HG03103 (cell line): ENCODE data around the gene TMEM156.
"Not testable (repeated sequence)": the region's sequence is repeated elsewhere in the genome, so short reads cannot be mapped to it uniquely, and the experiment has no call there.

Source experiments
- ATAC-seq: cut with Tn5 transposase; IDR thresholded peaks from one replicate; pipeline ENCODE4 v1.9.1; 2021; ENCODE audit warnings: low read depth; ENCODE audit not compliant: unreplicated experiment

The TMEM156 gene

DNA sequence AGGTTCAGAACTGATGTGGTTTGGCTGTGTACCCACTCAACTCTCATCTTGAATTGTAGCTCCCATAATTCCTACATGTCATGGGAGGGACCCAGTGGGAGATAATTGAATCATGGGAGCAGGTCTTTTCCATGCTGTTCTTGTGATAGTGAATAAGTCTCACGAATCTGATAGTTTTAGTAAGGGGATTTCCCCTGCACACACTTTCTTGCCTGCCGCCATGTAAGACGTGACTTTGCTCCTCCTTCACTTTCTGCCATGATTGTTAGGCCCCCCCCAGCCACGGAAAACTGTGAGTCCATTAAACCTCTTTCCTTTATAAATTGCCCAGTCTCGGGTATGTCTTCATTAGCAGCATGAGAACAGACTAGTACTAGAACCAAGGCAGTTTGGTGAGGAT is 73.0 kb downstream of the TMEM156 start:
- not testable (repeated sequence) for ATAC-seq

DNA sequence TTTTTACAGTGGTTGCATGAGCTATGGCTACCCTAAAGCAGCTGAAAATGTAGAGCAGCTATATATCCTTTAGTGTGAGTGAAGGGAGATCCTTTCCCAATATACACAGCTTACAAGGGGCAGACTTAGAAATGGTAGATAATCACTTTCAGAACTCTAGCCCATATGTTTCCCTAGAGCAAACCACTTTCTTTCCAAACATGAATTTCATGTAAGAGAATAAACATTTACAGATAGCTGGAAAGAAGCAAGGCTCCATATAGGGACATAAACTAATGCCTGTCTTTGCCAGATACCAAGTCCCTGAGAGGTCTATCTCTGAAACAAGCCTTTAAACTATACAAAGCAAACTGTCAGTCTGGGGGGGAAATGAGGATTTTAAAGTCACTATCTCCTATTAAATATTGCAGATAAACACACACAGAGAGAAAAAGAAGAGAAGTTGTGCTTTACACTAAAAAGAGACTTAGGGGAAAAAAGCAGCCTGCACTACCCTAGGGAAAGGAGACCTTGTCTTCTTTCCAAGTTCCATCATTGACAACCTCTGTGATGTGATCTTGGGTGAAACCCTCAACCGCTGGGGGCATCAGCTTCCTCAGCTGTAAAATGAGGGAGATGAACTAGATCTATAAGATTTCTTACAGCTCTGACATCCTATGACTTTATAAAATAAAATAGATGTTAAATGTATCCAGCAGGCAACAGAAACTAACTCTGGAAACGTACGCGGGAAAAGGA is 73.6 kb downstream of the TMEM156 start:
- ATAC-seq, result no peak

DNA sequence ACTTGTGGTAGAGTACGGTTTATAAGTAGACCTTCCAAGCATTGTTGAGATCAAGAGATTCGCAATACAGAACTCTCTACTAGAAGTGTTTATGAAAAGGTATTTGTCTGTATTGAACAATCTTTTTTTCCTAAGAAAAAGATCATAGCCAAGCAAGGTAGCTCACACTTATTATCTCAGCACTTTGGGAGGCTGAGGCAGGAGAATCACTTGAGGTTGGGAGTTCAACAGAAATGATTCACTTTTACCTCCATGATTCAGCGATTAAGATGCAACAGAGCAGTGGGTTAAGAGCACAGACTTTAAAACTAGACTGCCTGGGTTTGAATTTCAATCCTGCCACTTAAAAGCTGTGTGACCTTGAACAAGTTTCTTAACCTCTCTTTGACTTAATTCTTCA is 74.3 kb downstream of the TMEM156 start:
- no peak for ATAC-seq

GRCh38 chr4:38957261-38957815 is 74.9 kb downstream of the TMEM156 start:
- ATAC-seq, result no peak

DNA sequence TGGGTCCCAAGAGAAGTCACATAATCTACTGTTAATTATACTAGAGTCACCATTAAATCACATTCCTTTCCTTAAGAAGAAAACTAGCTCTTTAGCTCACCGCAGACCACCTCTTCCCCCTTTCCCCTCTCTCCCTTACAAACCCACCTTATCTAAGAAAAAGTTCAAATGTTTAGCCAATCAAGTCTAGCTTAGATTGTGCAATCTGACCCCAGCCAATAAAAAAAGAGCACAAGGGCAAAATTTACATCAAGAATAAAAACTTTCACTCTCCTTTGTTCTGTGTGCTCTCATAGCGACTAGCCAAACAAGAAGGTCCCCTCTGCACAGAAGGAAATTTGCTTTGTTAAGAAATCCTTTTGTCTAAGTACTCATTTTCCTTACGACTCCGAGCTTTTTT is 76.3 kb downstream of the TMEM156 start:
- ATAC-seq, result no peak

DNA sequence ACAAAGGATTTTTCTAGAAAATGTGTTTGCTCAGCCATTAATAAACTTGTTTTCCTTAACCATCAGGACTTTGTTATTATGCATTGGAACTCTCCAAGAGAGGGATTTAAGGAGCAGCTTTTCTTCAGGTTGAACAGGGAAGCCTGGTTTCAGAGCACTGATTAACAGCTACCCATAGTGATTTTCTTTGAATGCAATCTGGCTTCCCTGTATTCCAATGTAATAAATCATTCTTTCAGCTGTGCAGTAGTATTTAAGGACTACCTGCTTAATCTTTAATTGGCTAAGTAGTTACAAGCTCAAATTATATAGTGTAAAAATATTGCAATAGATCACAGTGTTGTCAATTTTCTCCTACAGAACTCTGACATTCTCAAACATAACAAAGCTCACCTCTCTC is 77.5 kb downstream of the TMEM156 start:
- ATAC-seq, result no peak

- no peak for ATAC-seq
Observed at GRCh38 chr4:38952017-38952416, 80.2 kb downstream of the TMEM156 start.

GRCh38 chr4:38951598-38951997 is 80.6 kb downstream of the TMEM156 start:
- no peak for ATAC-seq

- no peak for ATAC-seq
Observed at GRCh38 chr4:38950734-38951133, 81.5 kb downstream of the TMEM156 start.

DNA sequence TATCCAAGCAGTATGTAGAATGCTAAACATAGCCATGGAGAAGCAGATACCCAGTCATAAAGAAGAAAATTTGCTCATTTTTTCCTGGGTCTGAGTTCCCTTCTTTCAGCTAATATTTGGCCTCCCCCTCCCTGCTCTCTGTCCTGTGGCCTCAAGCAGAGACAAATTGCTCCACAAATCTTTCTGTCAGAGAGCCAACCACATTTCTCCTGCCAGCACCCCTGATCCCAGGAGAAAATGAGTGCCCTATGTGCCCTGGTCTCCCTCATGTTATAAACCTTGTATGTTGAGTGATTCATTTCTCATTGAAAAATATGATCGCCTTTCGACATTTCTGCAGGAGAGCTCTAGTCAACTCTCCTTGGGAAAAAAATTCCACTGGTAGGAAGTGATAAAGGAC is 82.0 kb downstream of the TMEM156 start:
- ATAC-seq, result no peak

- no peak for ATAC-seq
Observed at GRCh38 chr4:38949411-38950051, 82.7 kb downstream of the TMEM156 start.

GRCh38 chr4:38948551-38948950 is 83.7 kb downstream of the TMEM156 start:
- ATAC-seq, result no peak

GRCh38 chr4:38946919-38947318 is 85.3 kb downstream of the TMEM156 start:
- ATAC-seq, result no peak

DNA sequence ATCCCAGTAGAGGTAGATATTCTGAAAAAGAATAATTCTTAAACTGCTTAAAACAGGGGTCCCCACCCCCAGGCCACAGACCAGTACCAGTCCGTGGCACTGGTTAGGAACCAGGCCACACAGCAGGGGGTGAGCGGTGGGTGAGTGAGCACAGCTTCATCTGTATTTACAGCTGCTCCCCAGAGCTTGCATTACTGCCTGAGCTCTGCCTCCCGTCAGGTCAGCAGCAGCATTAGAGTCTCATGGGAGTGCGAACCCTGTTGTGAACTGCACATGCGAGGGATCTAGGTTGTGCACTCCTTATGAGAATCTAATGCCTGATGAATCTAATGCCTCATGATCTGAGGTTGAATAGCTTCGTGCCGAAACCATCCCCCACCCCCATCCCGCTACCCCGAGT is 87.8 kb downstream of the TMEM156 start:
- ATAC-seq, result no peak

DNA sequence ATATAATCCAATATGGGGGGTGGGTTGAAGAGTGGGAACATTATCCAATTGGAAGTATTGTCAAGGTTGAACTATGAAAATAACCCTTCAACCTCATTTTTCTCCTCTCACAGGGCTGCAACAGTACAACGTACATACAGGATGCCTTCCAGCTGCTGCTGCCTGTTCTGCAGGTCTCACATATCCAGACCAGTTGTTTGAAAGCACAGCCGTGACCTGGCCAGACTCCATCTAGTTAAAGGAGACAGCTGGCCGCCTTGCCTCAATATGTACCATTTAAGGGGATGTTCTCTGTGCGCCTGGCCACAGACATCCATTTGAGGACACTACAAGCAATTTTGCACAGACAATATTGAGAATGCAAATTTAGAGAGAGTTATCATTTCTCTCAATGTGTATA is 88.9 kb downstream of the TMEM156 start:
- no peak for ATAC-seq

DNA sequence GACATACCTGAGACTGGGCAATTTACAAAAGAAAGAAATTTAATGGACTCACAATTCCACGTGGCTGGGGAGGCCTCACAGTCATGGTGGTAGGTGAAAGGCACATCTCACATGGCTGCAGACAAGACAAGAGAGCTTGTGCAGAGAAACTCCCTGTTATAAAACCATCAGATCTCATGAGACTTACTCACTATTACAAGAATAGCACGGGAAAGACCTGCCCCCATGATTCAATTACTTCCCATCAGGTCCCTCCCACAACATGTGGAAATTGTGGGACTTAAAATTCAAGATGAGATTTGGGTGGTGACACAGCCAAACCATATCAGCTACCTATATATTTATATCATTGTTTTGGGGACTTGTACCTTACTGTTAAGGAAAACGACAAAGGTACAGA is 90.3 kb downstream of the TMEM156 start:
- ATAC-seq, result not testable (repeated sequence)

DNA sequence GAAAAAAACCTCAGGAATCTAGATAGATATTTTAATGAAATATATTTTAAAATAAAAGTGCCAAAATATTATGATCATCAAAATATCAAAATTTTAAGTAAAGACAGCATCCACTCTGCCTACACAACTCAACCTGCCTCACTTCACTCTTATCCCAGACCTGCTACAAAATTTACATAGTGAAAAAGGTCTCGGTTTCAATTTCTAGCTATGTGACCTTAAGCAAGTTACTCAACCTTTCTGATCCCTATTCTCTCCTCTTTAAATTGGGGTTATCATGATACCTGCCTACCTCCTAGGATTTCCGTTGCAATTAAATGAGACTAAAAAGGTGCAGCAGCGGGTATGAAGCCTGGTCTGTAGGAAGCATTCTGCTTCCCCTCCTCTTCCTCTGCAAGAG is 91.7 kb downstream of the TMEM156 start:
- ATAC-seq, result no peak

GRCh38 chr4:38939165-38939564 is 93.0 kb downstream of the TMEM156 start:
- peak; percentile 88 for ATAC-seq

DNA sequence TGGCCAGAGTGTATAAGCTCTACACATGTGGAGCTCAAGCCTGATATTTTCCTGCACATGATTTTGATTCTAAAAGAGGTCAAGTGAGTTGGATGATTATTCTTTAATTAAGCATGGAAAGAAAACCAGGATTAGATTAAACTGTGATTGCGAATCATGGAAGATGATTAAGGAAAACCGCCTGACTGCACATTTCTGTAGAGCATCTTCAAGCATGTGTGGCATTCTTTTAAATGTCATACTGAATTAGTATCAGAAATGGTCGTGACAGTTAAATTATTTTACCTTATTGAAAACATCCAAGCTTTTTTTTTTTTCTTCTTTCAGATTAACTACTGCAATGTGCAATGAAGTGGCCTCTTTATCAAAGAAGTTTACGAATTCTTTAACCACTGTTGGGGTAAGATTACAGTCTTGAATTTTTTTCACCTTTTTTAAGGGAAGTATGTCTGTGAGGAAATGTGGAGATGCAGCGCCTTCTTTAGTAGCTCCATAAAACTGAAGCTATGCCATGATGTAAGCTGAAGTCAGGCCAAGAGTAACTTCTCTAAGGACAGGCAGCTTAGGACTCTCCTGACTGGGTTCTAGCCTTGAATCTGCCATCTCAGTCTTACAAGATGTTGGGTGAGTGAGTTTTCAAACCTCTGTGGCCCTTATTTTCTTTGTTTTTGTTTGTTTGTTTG is 96.7 kb downstream of the TMEM156 start:
- ATAC-seq, result no peak

DNA sequence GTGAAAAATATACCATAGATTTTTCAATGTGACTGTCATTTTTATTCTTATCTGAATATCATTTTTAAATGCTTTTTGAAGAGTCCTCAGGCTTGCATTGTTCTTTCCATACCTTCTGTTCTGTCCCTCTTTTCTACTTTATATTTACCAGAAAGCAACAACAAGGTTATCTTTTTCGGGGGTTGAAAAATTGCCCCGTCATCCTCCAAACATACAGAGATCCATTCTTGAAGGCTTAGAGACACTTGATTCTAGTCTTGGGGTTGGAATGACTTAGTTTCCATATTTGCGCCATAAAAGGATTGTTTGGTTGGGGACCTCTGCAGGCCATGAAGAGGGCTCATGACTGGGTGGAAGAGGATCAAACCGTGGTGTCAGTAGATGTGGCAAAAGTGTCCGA is 101.1 kb downstream of the TMEM156 start:
- no peak for ATAC-seq

- ATAC-seq, result no peak
Observed at GRCh38 chr4:38930707-38931106, 101.5 kb downstream of the TMEM156 start.

DNA sequence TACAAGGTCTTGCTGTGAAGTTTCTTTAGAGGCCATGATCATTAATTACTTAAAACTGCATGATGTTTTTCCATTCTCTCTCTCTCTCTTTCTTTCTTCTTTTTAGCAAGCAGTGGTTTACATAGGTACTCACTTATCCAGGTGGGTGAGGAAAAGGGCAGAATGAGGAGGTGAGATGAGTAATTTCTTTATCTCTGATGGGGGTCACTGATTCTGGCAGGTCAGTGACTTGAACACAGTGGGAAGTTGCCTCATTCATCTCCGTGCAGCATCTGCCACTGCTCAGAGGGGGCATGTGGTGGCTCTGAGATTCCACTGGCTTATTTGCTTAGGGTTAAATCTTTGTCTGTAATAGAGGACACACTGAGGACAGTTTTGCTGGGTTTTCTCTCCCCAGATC is 102.0 kb downstream of the TMEM156 start:
- no peak for ATAC-seq
